HL-60 (cell line): ENCODE data around the gene CTNNA3.

Experiments
- CTCF ChIP-seq: IDR thresholded peaks from one replicate; pipeline ENCODE4 v1.5.1; 2011; ENCODE audit warnings: low read length, control low read depth, inconsistent platforms; ENCODE audit not compliant: insufficient read depth
- GABPA ChIP-seq: IDR thresholded peaks from 2 replicates; pipeline ENCODE4 v1.6.1; 2012; ENCODE audit warnings: low read depth
- POLR2AphosphoS5 ChIP-seq: IDR thresholded peaks from 2 replicates; pipeline ENCODE4 v1.6.1; 2012; ENCODE audit warnings: low read depth
- REST ChIP-seq: IDR thresholded peaks from 2 replicates; pipeline ENCODE4 v1.6.1; 2012; ENCODE audit warnings: low read depth; ENCODE audit not compliant: insufficient replicate concordance
- SPI1 ChIP-seq: IDR thresholded peaks from 2 replicates; pipeline ENCODE4 v1.6.1; 2012; ENCODE audit warnings: low read depth, mild to moderate bottlenecking, borderline replicate concordance

GRCh38 chr10:67050415-67050814 is 645.6 kb downstream of the CTNNA3 start:
- TF ChIP-seq CTCF (no peak), SPI1 (no peak), REST (no peak), POLR2AphosphoS5 (no peak), GABPA (no peak)
